ENCODE results near the gene P2RY8.

- TF ChIP-seq CTCF (IDR thresholded peaks at IDR 0.05) (no peak), EZH2 (IDR thresholded peaks at IDR 0.05) (no peak), EZH2phosphoT487 (IDR thresholded peaks at IDR 0.05) (no peak)
Measured at GRCh38 chrX:1535241-1536041, 1.5 kb downstream of the P2RY8 start.

All from neural progenitor cell (in vitro differentiated cells).